ENCODE data around the gene RCOR3.
A peak's percentile ranks its signal among the peaks of the same experiment; 100 is the strongest.

The RCOR3 gene

DNA sequence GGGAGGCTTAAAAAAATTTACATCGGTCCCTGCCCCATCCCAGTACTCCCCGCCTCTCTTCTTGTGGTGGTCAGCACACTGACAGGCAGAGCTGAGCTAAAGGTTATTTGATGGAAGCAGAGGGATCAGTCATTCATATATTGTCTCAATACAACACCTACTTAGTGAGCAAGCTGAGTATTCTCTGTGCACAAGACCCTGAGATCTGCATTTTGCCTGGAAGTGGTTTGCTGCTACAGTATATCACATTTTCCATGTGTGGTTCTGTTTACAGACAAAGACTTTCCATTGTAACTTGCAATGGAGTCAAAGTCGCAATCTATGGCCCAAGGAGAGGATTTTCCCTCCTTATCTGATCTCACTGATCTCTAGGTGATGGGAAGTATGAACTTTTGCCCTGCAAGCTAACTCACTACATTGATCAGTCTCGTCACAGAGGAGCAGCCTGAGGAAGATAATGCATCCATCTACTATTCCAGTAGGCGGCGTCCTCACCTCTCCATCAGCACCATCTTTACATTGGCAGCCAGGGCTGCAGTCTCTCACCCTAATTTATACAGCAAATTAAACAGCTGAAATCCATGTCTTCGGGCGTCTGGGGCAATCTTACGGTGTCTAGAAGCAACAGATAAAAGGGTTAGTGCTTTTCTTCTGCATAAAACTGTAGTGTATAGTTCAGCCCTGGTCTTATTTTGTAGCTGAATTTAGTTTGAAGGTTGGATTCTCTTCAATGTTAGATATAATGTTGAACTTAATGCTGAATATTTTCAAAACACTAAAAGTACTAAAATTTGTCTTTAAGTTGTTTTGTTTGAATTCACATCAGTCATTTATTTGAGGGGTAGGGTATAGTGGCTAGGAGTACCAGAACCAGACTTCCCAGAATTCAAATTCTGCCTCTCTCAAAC, 64.2 kb downstream of the RCOR3 start:
- DNase-seq = peak in 10 of 56 donors; percentile 9 to 63 (median 26)

GRCh38 chr1:211324992-211325775, 66.0 kb downstream of the RCOR3 start:
- no peak for DNase-seq

- no peak for DNase-seq
These were observed 67.0 kb downstream of the RCOR3 start for GRCh38 chr1:211326140-211326527.

- peak in 4 of 56 donors; percentile 13 to 42 (median 34) for DNase-seq
These were observed 67.6 kb downstream of the RCOR3 start, which contains the start of gene TRAF5 for GRCh38 chr1:211326528-211327345. TRAF5 (plus strand) TSS chr1:211326833; CDS start chr1:211353240, 26,407 bp downstream.

DNA sequence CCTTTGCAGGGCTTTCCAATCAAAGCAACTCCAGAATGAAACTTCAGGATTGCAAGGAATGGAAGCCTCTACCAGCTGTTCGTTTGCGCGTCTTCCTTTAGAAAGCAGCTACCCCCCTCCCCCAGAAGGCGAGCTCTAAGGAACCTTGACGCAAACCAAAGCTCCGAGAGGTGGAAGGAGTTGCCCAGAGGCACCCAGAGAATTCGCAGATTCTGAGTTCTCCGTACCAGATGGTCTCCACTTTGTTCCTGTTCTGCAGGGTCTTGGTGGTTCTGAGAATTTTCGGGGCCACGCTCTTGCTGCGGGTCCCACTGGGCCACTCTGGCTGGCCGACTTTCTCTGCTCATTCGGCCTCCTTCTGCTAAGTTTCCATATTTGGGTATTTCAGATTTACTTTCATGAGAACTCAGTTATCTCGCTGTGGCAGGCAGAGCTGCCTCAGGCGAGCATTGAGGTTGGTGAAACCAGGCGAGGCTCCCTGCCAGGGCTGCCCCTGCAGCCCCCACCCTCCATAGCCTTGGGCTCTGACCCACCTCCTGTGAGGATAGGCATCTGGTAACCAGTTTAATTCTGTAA, 68.3 kb downstream of the RCOR3 start:
- DNase-seq = peak in 2 of 56 donors; percentile 17 to 23

GRCh38 chr1:211328084-211328694, 69.0 kb downstream of the RCOR3 start:
- DNase-seq = no peak

DNA sequence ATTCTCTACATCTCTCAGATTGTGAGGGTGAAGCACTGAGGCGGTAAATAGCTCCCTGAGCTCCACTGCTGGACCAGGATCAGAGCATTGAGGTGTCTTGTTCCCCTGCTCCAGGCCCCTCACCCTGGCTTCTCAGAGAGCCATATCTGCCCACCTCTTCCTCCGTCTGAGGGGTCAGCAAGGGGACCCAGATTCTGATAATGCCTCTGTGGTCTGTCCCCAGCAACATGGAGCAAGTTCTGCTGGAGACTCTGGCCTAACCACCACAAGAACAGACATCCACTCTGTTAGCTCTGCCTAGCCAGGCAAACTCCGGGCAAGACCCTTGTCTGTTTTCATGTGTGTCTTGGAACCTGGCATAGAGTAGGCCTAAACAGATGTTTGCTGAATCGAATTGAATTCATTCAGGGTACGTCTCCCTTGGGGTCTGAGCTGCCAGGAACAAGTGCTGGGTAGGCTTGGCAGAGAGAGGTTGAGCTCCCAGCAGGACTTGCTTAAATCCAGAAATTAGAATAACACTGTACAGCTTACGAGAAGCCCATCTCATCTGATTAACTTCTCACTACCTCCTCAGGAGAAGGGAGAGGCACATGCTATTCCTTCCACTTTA, 69.8 kb downstream of the RCOR3 start:
- DNase-seq = no peak

DNA sequence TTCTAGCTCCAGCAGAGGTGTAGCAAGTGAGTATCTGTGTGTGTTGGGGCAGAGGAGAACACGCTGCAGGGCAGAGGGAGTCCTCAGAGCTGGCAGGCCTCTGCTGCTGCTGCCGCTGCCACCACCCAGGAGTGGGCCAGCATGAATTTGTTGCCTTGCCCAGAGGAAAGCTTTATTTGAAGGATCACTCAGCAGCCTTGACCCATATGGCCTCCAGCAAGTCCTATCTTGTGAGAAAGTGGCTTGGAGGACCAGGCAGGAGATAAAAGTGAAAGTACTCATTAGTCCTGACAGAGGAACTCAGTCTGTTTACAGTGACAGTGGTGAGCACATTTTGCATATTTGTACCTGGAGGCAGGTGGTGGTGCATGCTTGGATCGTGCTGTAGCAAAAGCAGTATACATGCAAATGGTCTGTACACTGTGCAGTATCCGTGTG, 70.6 kb downstream of the RCOR3 start:
- no peak for DNase-seq

GRCh38 chr1:211330282-211330936, 71.2 kb downstream of the RCOR3 start:
- peak in 7 of 56 donors; percentile 14 to 51 (median 26) for DNase-seq

- no peak for DNase-seq
These were observed 72.0 kb downstream of the RCOR3 start for GRCh38 chr1:211331011-211331709.

- no peak for DNase-seq
These were observed 73.0 kb downstream of the RCOR3 start for GRCh38 chr1:211332036-211332616.

- DNase-seq = no peak
These were observed 73.7 kb downstream of the RCOR3 start for GRCh38 chr1:211332830-211333229.

- DNase-seq = no peak
These were observed 74.7 kb downstream of the RCOR3 start for GRCh38 chr1:211333906-211334305.

- no peak for DNase-seq
These were observed 75.8 kb downstream of the RCOR3 start for GRCh38 chr1:211334986-211335385.

- DNase-seq = no peak
These were observed 76.5 kb downstream of the RCOR3 start for GRCh38 chr1:211335522-211336157.

DNA sequence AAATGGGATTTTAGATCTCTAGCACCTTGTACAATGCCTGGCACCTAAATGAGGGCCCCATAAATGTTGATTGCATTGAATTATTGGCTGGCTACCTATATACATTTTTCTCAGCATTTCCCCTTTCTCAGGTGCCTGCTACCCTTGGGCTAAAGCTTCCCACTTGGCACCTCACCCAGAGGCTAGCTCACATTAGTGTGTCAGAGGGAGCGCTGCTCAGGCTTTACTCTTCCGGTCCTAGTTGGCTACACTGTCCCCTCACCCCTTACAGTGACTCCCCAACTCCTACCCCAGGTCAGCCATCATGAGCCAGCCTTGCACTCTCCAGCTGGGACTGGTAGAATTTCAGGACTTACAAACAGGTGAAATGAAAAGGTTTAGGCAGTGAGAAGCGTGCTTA, 77.0 kb downstream of the RCOR3 start:
- no peak for DNase-seq

DNA sequence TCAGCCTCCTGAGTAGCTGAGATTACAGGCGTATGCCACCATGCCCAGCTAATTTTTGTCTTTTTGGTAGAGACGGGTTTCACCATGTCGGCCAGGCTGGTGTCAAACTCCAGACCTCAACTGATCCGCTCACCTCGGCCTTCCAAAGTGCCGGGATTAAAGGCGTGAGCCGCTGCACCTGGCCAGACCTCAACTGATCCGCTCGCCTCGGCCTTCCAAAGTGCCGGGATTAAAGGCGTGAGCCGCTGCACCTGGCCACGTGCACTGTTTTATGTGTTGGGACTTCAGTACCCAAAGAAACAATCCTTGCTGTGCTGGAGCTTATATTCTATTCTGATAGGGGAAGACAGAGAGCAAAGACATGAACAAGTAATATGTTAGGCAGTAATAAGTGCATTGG, 77.6 kb downstream of the RCOR3 start:
- DNase-seq = no peak

Data from nucleus accumbens (tissue), 56 donors.